Sigmoid colon (tissue), 7 donors: ENCODE data around the gene PEX5L. TPM values are rescaled to one million over a fixed set of nuclear protein-coding genes. Genes with fewer than 3 reads are reported as not detected.

ENCODE experiments used
- DNase-seq: peaks from one replicate; pipeline ENCODE4 v3.0.0-alpha.2; 2019
- H3K27ac ChIP-seq, 4 donors: fragments of 200-600 bp; sonication (generic); one replicate each; pipeline ENCODE4 v1.5.1; 2016 to 2019; ENCODE audit warnings: mild to moderate bottlenecking in 1 of 4
- H3K27me3 ChIP-seq, 3 donors: fragments of 200-600 bp; sonication (generic); one replicate each; pipeline ENCODE4 v1.5.1; 2019; ENCODE audit warnings: mild to moderate bottlenecking in 1 of 3
- H3K36me3 ChIP-seq, 4 donors: fragments of 200-600 bp; sonication (generic); one replicate each; pipeline ENCODE4 v1.5.1; 2016 to 2019
- H3K4me1 ChIP-seq, 4 donors: fragments of 200-600 bp; sonication (generic); one replicate each; pipeline ENCODE4 v1.5.1; 2017 to 2019
- H3K4me3 ChIP-seq, 4 donors: fragments of 200-600 bp; sonication (generic); one replicate each; pipeline ENCODE4 v1.5.1; 2017 to 2019; ENCODE audit warnings: mild to moderate bottlenecking in 2 of 4, moderate library complexity in 1 of 4
- H3K9me3 ChIP-seq, 4 donors: fragments of 200-600 bp in 3 of 4; sonication (generic) in 3 of 4; one replicate each; pipeline versions ENCODE4 v1.5.1 to v1.6.1; 2013 to 2019
- CTCF ChIP-seq, 4 experiments: fragments of 450-650 bp in 3 of 4; fragments of 200-600 bp in 1 of 4; IDR thresholded peaks; one replicate each; pipeline ENCODE4 v1.5.1; 2016 to 2019; ENCODE audit warnings: antibody characterized with exemption in 4 of 4, mild to moderate bottlenecking in 3 of 4, moderate library complexity in 2 of 4
- EP300 ChIP-seq, 4 donors: sonication (generic); formaldehyde crosslinking; IDR thresholded peaks; one replicate each; pipeline ENCODE4 v1.6.1; 2017; ENCODE audit warnings: antibody characterized with exemption in 4 of 4
- POLR2A ChIP-seq, 2 donors: fragments of 450-650 bp; IDR thresholded peaks; one replicate each; pipeline ENCODE4 v1.6.1; 2016; ENCODE audit warnings: antibody characterized with exemption in 2 of 2, mild to moderate bottlenecking in 2 of 2, moderate library complexity in 2 of 2
- POLR2AphosphoS5 ChIP-seq, 4 donors: sonication (generic); formaldehyde crosslinking; IDR thresholded peaks; one replicate each; pipeline ENCODE4 v1.6.1; 2017; ENCODE audit warnings: antibody characterized with exemption in 4 of 4
- WGBS, 2 donors: extraction: QIAGEN DNeasy Blood & Tissue Kit; methylation state at CpG; one replicate each; pipeline ENCODE4 v1.1.7; 2013; 5-methylcytosine and 5-hydroxymethylcytosine counted together
- intact Hi-C: fragments of 100-400 bp; cut with DNase I; formaldehyde crosslinking; loops from one replicate; pipeline ENCODE4 v1.15.1; 2023
- polyA plus RNA-seq, 3 donors: library from polyadenylated mRNA; stranded (reverse); fragments of 200-250 nt; gene quantifications; one replicate each; pipeline ENCODE4 v1.2.3, GENCODE V29; 2013
- total RNA-seq, 4 donors: library from RNA; depleted of rRNA; stranded (reverse); fragments of >200 nt; gene quantifications; one replicate each; pipeline ENCODE4 v1.1.0, GENCODE V29; 2016
- donor health status: healthy with polysubstance abuse.
- donor health status: Bipolar disorder and iron deficiency.
- donor health status: healthy.

Gene PEX5L
- total and polyA plus RNA-seq, 7 donors: 0.12 to 2.4 (median 0.32) TPM; not detected in 3

GRCh38 chr3:179842061-179842460 is 194.7 kb downstream of the PEX5L start:
- no peak overlapping the region for H3K27ac ChIP-seq
- WGBS, 2 donors: 43 to 63% methylated on average over 3 of the region's 3 CpGs
- intact Hi-C loops: no loop called here

DNA sequence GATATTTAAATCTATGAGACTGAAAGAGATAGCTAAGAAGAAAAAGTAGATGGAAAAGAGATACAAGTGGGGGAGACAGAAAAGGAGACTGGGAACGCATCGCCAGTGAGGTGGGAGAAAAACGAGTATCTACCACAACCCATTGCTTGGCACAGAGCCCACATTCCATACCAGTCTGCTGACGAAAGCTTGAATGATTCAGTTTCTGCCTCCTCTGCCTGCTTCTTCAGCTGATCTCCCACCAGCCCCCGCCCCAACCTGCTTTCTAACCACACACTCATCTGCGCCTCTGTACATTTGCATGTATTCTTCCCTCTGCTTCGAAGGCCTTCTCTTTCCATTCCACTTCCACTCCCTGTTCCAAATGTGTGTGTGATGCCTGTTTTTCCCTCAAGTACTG is 195.8 kb downstream of the PEX5L start:
- H3K36me3 ChIP-seq: no peaks in the 10 kb centered on the region
- H3K4me3 ChIP-seq: no peak overlapping the region
- DNase-seq: no peak
- H3K27ac ChIP-seq: no peak overlapping the region
- H3K9me3 ChIP-seq: no peaks in the 10 kb centered on the region
- WGBS, 2 donors: 73 to 84% methylated on average over 7 of the region's 7 CpGs
- H3K4me1 ChIP-seq: no peaks in the 10 kb centered on the region
- intact Hi-C loops: no loop called here
- H3K27me3 ChIP-seq: no peaks in the 10 kb centered on the region
- TF ChIP-seq POLR2A (IDR thresholded peaks at IDR 0.05) (no peak), POLR2AphosphoS5 (IDR thresholded peaks at IDR 0.05) (no peak), EP300 (IDR thresholded peaks at IDR 0.05) (no peak), CTCF (IDR thresholded peaks at IDR 0.05) (no peak)

More at GRCh38 chr3:179842061-179842460, 194.7 kb downstream of the PEX5L start:
- no peak for TF ChIP-seq EP300 (IDR thresholded peaks at IDR 0.05)
- TF ChIP-seq POLR2AphosphoS5 (IDR thresholded peaks at IDR 0.05): no peak
- TF ChIP-seq POLR2A (IDR thresholded peaks at IDR 0.05): no peak
- TF ChIP-seq CTCF (IDR thresholded peaks at IDR 0.05): no peak
- no peak for DNase-seq
- Histone ChIP-seq H3K9me3 (no peaks in the 10 kb centered on the region), H3K4me1 (no peaks in the 10 kb centered on the region), H3K36me3 (no peaks in the 10 kb centered on the region), H3K27me3 (no peaks in the 10 kb centered on the region), H3K4me3 (no peak overlapping the region)

DNA sequence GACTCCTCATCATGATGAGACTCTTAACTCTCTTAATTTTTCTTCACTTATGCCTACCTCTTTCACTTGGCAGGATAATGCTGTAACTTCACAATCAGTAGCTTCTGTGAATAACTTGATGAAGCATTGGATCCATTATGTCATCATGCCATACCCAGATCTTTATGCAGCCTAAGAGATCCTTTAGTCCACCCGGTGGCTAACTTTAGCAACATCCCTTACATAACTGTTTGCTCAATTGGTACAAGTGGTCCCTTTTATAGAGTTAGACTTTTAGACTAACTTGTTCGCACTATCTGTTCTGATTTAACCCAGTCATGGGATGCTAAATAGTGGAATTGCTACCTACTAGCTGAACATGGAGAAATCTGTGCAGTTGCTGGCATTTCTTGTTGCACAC is 199.4 kb downstream of the PEX5L start:
- DNase-seq: no peak
- Histone ChIP-seq H3K27ac (no peak overlapping the region), H3K36me3 (no peaks in the 10 kb centered on the region), H3K27me3 (no peaks in the 10 kb centered on the region), H3K4me3 (no peak overlapping the region), H3K9me3 (no peaks in the 10 kb centered on the region), H3K4me1 (no peaks in the 10 kb centered on the region)
- TF ChIP-seq EP300 (IDR thresholded peaks at IDR 0.05) (no peak), POLR2A (IDR thresholded peaks at IDR 0.05) (no peak), POLR2AphosphoS5 (IDR thresholded peaks at IDR 0.05) (no peak), CTCF (IDR thresholded peaks at IDR 0.05) (no peak)
- WGBS, 2 donors: 81 to 92% methylated on average over 2 of the region's 2 CpGs
- intact Hi-C loops: no loop called here

- Histone ChIP-seq H3K27me3 (no peaks in the 10 kb centered on the region), H3K4me3 (no peak overlapping the region), H3K27ac (no peak overlapping the region), H3K36me3 (no peaks in the 10 kb centered on the region), H3K9me3 (no peaks in the 10 kb centered on the region), H3K4me1 (no peaks in the 10 kb centered on the region)
- no peak for DNase-seq
- no peak for TF ChIP-seq POLR2A (IDR thresholded peaks at IDR 0.05)
- no peak for TF ChIP-seq EP300 (IDR thresholded peaks at IDR 0.05)
- intact Hi-C loops: no loop called here
Observed at GRCh38 chr3:179833294-179833693, 203.4 kb downstream of the PEX5L start.

DNA sequence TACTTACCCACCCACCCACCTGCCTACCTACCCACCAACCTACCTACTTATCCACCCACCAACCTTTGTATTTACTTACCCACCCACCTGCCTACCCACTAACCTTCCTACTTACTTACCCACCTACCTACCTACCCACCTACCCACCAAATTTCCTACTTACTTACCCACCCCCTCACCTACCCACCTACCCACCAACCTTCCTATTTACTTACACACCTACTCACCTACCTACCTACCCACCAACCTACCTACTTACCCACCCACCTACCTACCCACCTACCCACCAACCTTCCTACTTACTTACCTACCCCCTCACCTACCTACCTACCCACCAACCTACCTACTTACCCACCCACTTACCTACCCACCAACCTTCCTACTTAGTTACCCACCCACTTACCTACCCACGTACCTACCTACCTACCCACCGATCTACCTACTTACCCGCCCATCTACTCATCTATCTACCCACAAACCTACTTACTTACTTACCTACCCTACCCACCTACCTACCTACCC is 204.3 kb downstream of the PEX5L start:
- Histone ChIP-seq H3K27me3 (no peaks in the 10 kb centered on the region), H3K4me3 (no peak overlapping the region), H3K4me1 (no peaks in the 10 kb centered on the region), H3K27ac (no peak overlapping the region), H3K36me3 (no peaks in the 10 kb centered on the region), H3K9me3 (no peaks in the 10 kb centered on the region)
- intact Hi-C loops: no loop called here
- 94% methylated on average over 3 of the region's 3 CpGs for WGBS, 2 donors
- DNase-seq: no peak
- no peak for TF ChIP-seq POLR2AphosphoS5 (IDR thresholded peaks at IDR 0.05)
- no peak for TF ChIP-seq CTCF (IDR thresholded peaks at IDR 0.05)
- no peak for TF ChIP-seq POLR2A (IDR thresholded peaks at IDR 0.05)
- TF ChIP-seq EP300 (IDR thresholded peaks at IDR 0.05): no peak
